ENCODE measurements around the gene GIT1. TPM values are rescaled to one million over a fixed set of nuclear protein-coding genes. Genes with fewer than 3 reads are reported as not detected.
A peak's percentile ranks its signal among the peaks of the same experiment; 100 is the strongest.

GIT1 gene
- total and polyA plus RNA-seq, 2 of the 13 experiments (the other 11 are each of a cell fraction or from before 2014, with no cell fraction given) = 14.2 to 30.8 TPM

DNA sequence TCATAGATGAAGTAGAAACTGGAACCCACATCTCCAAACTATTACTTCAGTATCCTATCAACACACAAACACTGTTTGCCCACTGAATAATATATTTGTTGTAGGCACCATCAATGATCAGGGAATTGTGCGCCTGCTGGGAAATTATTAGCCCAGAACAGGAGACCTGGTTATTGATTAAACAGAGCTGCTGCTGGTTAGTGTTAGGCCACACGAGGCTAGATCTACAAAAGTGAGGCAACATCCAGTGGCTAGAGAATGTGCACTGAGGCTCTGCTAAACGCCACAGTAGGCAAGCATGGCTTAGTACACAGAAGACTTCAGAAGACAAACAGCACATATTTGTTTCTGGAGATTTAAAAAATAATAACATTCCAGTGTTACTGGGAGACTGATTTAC lies 33.6 kb downstream of the GIT1 start (continued):
- TF ChIP-seq, protein P1, sequence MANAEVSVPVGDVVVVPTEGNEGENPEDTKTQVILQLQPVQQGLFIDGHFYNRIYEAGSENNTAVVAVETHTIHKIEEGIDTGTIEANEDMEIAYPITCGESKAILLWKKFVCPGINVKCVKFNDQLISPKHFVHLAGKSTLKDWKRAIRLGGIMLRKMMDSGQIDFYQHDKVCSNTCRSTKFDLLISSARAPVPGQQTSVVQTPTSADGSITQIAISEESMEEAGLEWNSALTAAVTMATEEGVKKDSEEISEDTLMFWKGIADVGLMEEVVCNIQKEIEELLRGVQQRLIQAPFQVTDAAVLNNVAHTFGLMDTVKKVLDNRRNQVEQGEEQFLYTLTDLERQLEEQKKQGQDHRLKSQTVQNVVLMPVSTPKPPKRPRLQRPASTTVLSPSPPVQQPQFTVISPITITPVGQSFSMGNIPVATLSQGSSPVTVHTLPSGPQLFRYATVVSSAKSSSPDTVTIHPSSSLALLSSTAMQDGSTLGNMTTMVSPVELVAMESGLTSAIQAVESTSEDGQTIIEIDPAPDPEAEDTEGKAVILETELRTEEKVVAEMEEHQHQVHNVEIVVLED (CRISPR knock-in tag; IDR thresholded peaks at IDR 0.05; ENCODE audit: borderline replicate concordance) = no peak
- no peak for TF ChIP-seq ZNF329 (CRISPR knock-in tag; IDR thresholded peaks at IDR 0.05; ENCODE audit: low read depth)
- no peak for TF ChIP-seq NFE2L1 (CRISPR knock-in tag; IDR thresholded peaks at IDR 0.05; ENCODE audit: borderline replicate concordance)
- TF ChIP-seq TRIM24 (CRISPR knock-in tag; IDR thresholded peaks at IDR 0.05) = no peak
- TF ChIP-seq ZNF33A (CRISPR knock-in tag; IDR thresholded peaks at IDR 0.05; ENCODE audit: borderline replicate concordance) = no peak
- TF ChIP-seq, protein P2, sequence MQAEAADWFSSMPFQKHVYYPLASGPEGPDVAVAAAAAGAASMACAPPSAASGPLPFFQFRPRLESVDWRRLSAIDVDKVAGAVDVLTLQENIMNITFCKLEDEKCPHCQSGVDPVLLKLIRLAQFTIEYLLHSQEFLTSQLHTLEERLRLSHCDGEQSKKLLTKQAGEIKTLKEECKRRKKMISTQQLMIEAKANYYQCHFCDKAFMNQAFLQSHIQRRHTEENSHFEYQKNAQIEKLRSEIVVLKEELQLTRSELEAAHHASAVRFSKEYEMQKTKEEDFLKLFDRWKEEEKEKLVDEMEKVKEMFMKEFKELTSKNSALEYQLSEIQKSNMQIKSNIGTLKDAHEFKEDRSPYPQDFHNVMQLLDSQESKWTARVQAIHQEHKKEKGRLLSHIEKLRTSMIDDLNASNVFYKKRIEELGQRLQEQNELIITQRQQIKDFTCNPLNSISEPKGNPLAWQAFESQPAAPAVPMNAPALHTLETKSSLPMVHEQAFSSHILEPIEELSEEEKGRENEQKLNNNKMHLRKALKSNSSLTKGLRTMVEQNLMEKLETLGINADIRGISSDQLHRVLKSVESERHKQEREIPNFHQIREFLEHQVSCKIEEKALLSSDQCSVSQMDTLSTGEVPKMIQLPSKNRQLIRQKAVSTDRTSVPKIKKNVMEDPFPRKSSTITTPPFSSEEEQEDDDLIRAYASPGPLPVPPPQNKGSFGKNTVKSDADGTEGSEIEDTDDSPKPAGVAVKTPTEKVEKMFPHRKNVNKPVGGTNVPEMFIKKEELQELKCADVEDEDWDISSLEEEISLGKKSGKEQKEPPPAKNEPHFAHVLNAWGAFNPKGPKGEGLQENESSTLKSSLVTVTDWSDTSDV (CRISPR knock-in tag; IDR thresholded peaks at IDR 0.05) = no peak
- peak; percentile 73 for TF ChIP-seq RXRB (CRISPR knock-in tag; IDR thresholded peaks at IDR 0.05; ENCODE audit: borderline replicate concordance)
- no peak for TF ChIP-seq ZZZ3 (CRISPR knock-in tag; IDR thresholded peaks at IDR 0.05; ENCODE audit: borderline replicate concordance)
- TF ChIP-seq MED13 (CRISPR knock-in tag; IDR thresholded peaks at IDR 0.05) = no peak
- no peak for TF ChIP-seq RAD21 (CRISPR knock-in tag; IDR thresholded peaks at IDR 0.05)
- TF ChIP-seq NR1H2 (CRISPR knock-in tag; IDR thresholded peaks at IDR 0.05; ENCODE audit: borderline replicate concordance, low read depth) = no peak
- TF ChIP-seq, protein P3, sequence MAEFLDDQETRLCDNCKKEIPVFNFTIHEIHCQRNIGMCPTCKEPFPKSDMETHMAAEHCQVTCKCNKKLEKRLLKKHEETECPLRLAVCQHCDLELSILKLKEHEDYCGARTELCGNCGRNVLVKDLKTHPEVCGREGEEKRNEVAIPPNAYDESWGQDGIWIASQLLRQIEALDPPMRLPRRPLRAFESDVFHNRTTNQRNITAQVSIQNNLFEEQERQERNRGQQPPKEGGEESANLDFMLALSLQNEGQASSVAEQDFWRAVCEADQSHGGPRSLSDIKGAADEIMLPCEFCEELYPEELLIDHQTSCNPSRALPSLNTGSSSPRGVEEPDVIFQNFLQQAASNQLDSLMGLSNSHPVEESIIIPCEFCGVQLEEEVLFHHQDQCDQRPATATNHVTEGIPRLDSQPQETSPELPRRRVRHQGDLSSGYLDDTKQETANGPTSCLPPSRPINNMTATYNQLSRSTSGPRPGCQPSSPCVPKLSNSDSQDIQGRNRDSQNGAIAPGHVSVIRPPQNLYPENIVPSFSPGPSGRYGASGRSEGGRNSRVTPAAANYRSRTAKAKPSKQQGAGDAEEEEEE (CRISPR knock-in tag; IDR thresholded peaks at IDR 0.05; ENCODE audit: borderline replicate concordance) = no peak
- TF ChIP-seq ZNF557 (CRISPR knock-in tag; IDR thresholded peaks at IDR 0.05) = no peak
- no peak for TF ChIP-seq ZMAT5 (CRISPR knock-in tag; IDR thresholded peaks at IDR 0.05; ENCODE audit: borderline replicate concordance, low read depth)
- peak; percentile 46; the same call in 1 of the 2 replicates for TF ChIP-seq ZFX (CRISPR knock-in tag; IDR thresholded peaks at IDR 0.05; ENCODE audit: low read depth)
- TF ChIP-seq KAT8 (CRISPR knock-in tag; IDR thresholded peaks at IDR 0.05) = peak; percentile 38; the same call in 1 of the 2 replicates
- TF ChIP-seq TARDBP (CRISPR knock-in tag; IDR thresholded peaks at IDR 0.05) = peak; percentile 25; the same call in 1 of the 2 replicates
- TF ChIP-seq, protein P4, sequence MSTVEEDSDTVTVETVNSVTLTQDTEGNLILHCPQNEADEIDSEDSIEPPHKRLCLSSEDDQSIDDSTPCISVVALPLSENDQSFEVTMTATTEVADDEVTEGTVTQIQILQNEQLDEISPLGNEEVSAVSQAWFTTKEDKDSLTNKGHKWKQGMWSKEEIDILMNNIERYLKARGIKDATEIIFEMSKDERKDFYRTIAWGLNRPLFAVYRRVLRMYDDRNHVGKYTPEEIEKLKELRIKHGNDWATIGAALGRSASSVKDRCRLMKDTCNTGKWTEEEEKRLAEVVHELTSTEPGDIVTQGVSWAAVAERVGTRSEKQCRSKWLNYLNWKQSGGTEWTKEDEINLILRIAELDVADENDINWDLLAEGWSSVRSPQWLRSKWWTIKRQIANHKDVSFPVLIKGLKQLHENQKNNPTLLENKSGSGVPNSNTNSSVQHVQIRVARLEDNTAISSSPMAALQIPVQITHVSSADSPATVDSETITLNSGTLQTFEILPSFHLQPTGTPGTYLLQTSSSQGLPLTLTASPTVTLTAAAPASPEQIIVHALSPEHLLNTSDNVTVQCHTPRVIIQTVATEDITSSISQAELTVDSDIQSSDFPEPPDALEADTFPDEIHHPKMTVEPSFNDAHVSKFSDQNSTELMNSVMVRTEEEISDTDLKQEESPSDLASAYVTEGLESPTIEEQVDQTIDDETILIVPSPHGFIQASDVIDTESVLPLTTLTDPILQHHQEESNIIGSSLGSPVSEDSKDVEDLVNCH (CRISPR knock-in tag; IDR thresholded peaks at IDR 0.05) = no peak
